Trophoblast cell (in vitro differentiated cells and primary cell): ENCODE data around the gene OR2T27.

Source experiments
- DNase-seq, 2 donors: peaks; one replicate each; pipeline ENCODE4 v3.0.0-alpha.2; 2016
- H2AFZ ChIP-seq: 2 replicates; pipeline ENCODE4 v1.6.1; 2013; ENCODE audit warnings: low read length, moderate library complexity, mild to moderate bottlenecking; ENCODE audit not compliant: insufficient read depth, poor library complexity
- H2AK5ac ChIP-seq: 2 replicates; pipeline ENCODE4 v1.6.1; 2013; ENCODE audit warnings: mild to moderate bottlenecking, low read length
- H2BK120ac ChIP-seq: 2 replicates; pipeline ENCODE4 v1.6.1; 2013; ENCODE audit warnings: low read length, mild to moderate bottlenecking, moderate library complexity; ENCODE audit not compliant: insufficient read depth, poor library complexity
- H2BK12ac ChIP-seq: 2 replicates; pipeline ENCODE4 v1.6.1; 2013; ENCODE audit warnings: mild to moderate bottlenecking, low read length, moderate library complexity
- H2BK5ac ChIP-seq: 2 replicates; pipeline ENCODE4 v1.6.1; 2013; ENCODE audit warnings: low read length, low read depth, moderate library complexity, mild to moderate bottlenecking; ENCODE audit not compliant: poor library complexity
- H3K14ac ChIP-seq: 2 replicates; pipeline ENCODE4 v1.6.1; 2013; ENCODE audit warnings: mild to moderate bottlenecking, low read length
- H3K18ac ChIP-seq: 2 replicates; pipeline ENCODE4 v1.6.1; 2013; ENCODE audit warnings: mild to moderate bottlenecking, low read length
- H3K23ac ChIP-seq: 2 replicates; pipeline ENCODE4 v1.6.1; 2013; ENCODE audit warnings: low read length
- H3K27ac ChIP-seq: 2 replicates; pipeline ENCODE4 v1.5.1; 2013; ENCODE audit warnings: low read depth, mild to moderate bottlenecking, inconsistent platforms, low read length, moderate library complexity
- H3K27me3 ChIP-seq: 2 replicates; pipeline ENCODE4 v1.6.1; 2013; ENCODE audit warnings: inconsistent platforms, mild to moderate bottlenecking, low read length, moderate library complexity; ENCODE audit not compliant: insufficient read depth
- H3K36me3 ChIP-seq, 2 experiments: 1 replicate in 1 of 2; 2 replicates in 1 of 2; pipeline ENCODE4 v1.6.1; 2013; ENCODE audit warnings: low read length in 2 of 2, mild to moderate bottlenecking in 2 of 2, moderate library complexity in 1 of 2; ENCODE audit not compliant: insufficient read depth in 2 of 2, control insufficient read depth in 1 of 2
- H3K4ac ChIP-seq: 2 replicates; pipeline ENCODE4 v1.6.1; 2013; ENCODE audit warnings: low read depth, mild to moderate bottlenecking, low read length, moderate library complexity
- H3K4me1 ChIP-seq, 2 experiments: 1 replicate in 1 of 2; 2 replicates in 1 of 2; pipeline ENCODE4 v1.6.1; 2013; ENCODE audit warnings: low read length in 2 of 2, mild to moderate bottlenecking in 2 of 2, moderate library complexity in 1 of 2; ENCODE audit not compliant: insufficient read depth in 2 of 2, control insufficient read depth in 1 of 2
- H3K4me2 ChIP-seq: 2 replicates; pipeline ENCODE4 v1.6.1; 2013; ENCODE audit warnings: inconsistent platforms, mild to moderate bottlenecking, low read length, moderate library complexity
- H3K4me3 ChIP-seq: 2 replicates; pipeline ENCODE4 v1.5.1; 2013; ENCODE audit warnings: mild to moderate bottlenecking, low read depth, low read length, inconsistent platforms
- H3K79me1 ChIP-seq: one replicate; pipeline ENCODE4 v1.6.1; 2013; ENCODE audit warnings: low read length
- H3K79me2 ChIP-seq: 2 replicates; pipeline ENCODE4 v1.6.1; 2013; ENCODE audit warnings: low read length, mild to moderate bottlenecking; ENCODE audit not compliant: control insufficient read depth, insufficient read depth, poor library complexity
- H3K9ac ChIP-seq: 2 replicates; pipeline ENCODE4 v1.6.1; 2013; ENCODE audit warnings: mild to moderate bottlenecking, low read length
- H3K9me3 ChIP-seq: 2 replicates; pipeline ENCODE4 v1.6.1; 2013; ENCODE audit warnings: low read depth, mild to moderate bottlenecking, control low read depth, inconsistent platforms, low read length; ENCODE audit not compliant: insufficient read depth
- H4K12ac ChIP-seq: 2 replicates; pipeline ENCODE4 v1.6.1; 2013; ENCODE audit warnings: low read depth, mild to moderate bottlenecking, low read length, moderate library complexity
- H4K8ac ChIP-seq: 2 replicates; pipeline ENCODE4 v1.6.1; 2013; ENCODE audit warnings: low read depth, mild to moderate bottlenecking, low read length, moderate library complexity
- H4K91ac ChIP-seq: one replicate; pipeline ENCODE4 v1.6.1; 2013; ENCODE audit warnings: low read depth, mild to moderate bottlenecking, low read length, moderate library complexity
- WGBS: extraction: QIAGEN DNeasy Blood & Tissue Kit; methylation state at CpG from one replicate; pipeline ENCODE4 v1.1.7; 2013; ENCODE audit warnings: missing lambda C conversion rate; ENCODE audit not compliant: insufficient read length, insufficient coverage; ENCODE audit errors: extremely low coverage; 5-methylcytosine and 5-hydroxymethylcytosine counted together

OR2T27 gene

DNA sequence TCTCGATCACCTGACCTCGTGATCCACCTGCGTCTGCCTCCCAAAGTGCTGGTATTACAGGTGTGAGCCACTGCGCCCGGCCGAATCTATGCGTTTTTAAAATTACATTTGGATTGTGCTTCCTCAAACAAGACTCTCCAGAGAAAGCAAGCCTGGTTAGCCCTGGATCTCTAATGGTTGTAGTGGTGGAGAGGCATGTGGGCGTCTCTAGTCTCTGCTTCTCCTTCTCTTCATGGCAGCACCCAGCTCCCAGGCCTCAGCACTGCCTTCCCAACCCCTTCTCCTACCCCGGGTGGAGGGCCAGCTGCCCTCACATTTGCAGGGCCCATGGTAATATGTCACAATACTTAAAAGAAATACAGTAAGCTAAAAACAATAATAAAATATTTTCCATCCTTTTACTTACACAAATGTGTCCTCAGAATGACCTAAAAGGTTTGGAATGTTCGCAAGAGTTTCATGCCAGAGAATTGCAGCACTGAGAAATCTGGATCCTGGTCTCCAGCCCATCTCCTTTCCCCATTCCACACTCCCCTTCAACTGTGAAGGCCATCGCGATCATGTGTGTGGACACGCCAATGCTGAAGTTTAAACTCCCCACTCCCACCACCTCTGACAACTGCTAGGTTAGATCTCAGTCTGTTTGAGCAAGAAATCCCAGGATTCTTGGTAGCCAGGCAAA is 40.3 kb upstream of the OR2T27 start:
- no CpG with 5 or more reads among the region's 13 CpGs for WGBS
- peak; percentile 21 to 73 for DNase-seq

GRCh38 chr1:248691567-248692155 is 36.3 kb upstream of the OR2T27 start:
- Histone ChIP-seq H3K27ac (no peak overlapping the region), H3K14ac (no peak overlapping the region), H3K4me1 (no peaks in the 10 kb centered on the region), H2BK12ac (no peak overlapping the region), H3K9ac (no peak overlapping the region), H3K4ac (no peak overlapping the region), H2BK120ac (no peak overlapping the region), H2BK5ac (no peak overlapping the region), H3K4me2 (no peak overlapping the region), H3K36me3 (no peaks in the 10 kb centered on the region), H3K79me2 (no peaks in the 10 kb centered on the region), H2AFZ (no peak overlapping the region), H4K8ac (no peak overlapping the region), H2AK5ac (no peak overlapping the region), H3K79me1 (no peaks in the 10 kb centered on the region), H3K23ac (no peak overlapping the region), H4K12ac (no peak overlapping the region), H3K4me3 (no peak overlapping the region), H3K9me3 (peaks cover 29% of the 10 kb centered on the region), H3K18ac (no peak overlapping the region), H3K27me3 (no peaks in the 10 kb centered on the region), H4K91ac (no peak overlapping the region)
- WGBS: no CpG with 5 or more reads among the region's 51 CpGs
- no peak for DNase-seq

More for the DNA sequence above, 40.3 kb upstream of the OR2T27 start:
- H2BK120ac ChIP-seq: no peak overlapping the region
- H2AK5ac ChIP-seq: no peak overlapping the region
- H3K79me1 ChIP-seq: no peaks in the 10 kb centered on the region
- H3K27ac ChIP-seq: no peak overlapping the region
- H3K9ac ChIP-seq: no peak overlapping the region
- no peak overlapping the region for H2AFZ ChIP-seq
- H3K9me3 ChIP-seq: peaks cover 31% of the 10 kb centered on the region
- no peaks in the 10 kb centered on the region for H3K79me2 ChIP-seq
- no peaks in the 10 kb centered on the region for H3K36me3 ChIP-seq
- no peak overlapping the region for H3K4me2 ChIP-seq
- H3K4me1 ChIP-seq: no peaks in the 10 kb centered on the region
- no peak overlapping the region for H4K8ac ChIP-seq
- no peak overlapping the region for H3K4ac ChIP-seq
- no peak overlapping the region for H2BK5ac ChIP-seq
- peak overlapping the region; percentile 28 for H3K4me3 ChIP-seq
- H3K27me3 ChIP-seq: no peaks in the 10 kb centered on the region
- H3K18ac ChIP-seq: no peak overlapping the region
- no peak overlapping the region for H4K91ac ChIP-seq
- no peak overlapping the region for H4K12ac ChIP-seq
- H3K14ac ChIP-seq: no peak overlapping the region
- H2BK12ac ChIP-seq: no peak overlapping the region
- no peak overlapping the region for H3K23ac ChIP-seq

GRCh38 chr1:248688527-248689298 is 33.4 kb upstream of the OR2T27 start:
- WGBS: no CpG with 5 or more reads among the region's 4 CpGs
- no peak overlapping the region for H3K18ac ChIP-seq

GRCh38 chr1:248686815-248687214 is 31.5 kb upstream of the OR2T27 start:
- no peak overlapping the region for H3K4ac ChIP-seq
- WGBS: no CpG with 5 or more reads among the region's 3 CpGs

More at GRCh38 chr1:248688527-248689298, 33.4 kb upstream of the OR2T27 start:
- no peak overlapping the region for H3K4me3 ChIP-seq
- no peak overlapping the region for H4K91ac ChIP-seq
- H3K36me3 ChIP-seq: no peaks in the 10 kb centered on the region
- DNase-seq: no peak
- H2AFZ ChIP-seq: no peak overlapping the region
- H2AK5ac ChIP-seq: no peak overlapping the region
- H3K79me2 ChIP-seq: no peaks in the 10 kb centered on the region
- no peak overlapping the region for H3K14ac ChIP-seq
- H2BK120ac ChIP-seq: no peak overlapping the region
- H2BK12ac ChIP-seq: no peak overlapping the region
- H3K27ac ChIP-seq: no peak overlapping the region
- H3K9me3 ChIP-seq: peaks cover 19% of the 10 kb centered on the region
- H4K12ac ChIP-seq: no peak overlapping the region
- no peak overlapping the region for H3K9ac ChIP-seq
- H3K4me1 ChIP-seq: no peaks in the 10 kb centered on the region
- H3K27me3 ChIP-seq: no peaks in the 10 kb centered on the region
- H2BK5ac ChIP-seq: no peak overlapping the region
- no peak overlapping the region for H4K8ac ChIP-seq
- no peak overlapping the region for H3K4me2 ChIP-seq
- no peaks in the 10 kb centered on the region for H3K79me1 ChIP-seq
- no peak overlapping the region for H3K23ac ChIP-seq
- no peak overlapping the region for H3K4ac ChIP-seq

More at GRCh38 chr1:248686815-248687214, 31.5 kb upstream of the OR2T27 start:
- no peaks in the 10 kb centered on the region for H3K27me3 ChIP-seq
- H3K4me3 ChIP-seq: no peak overlapping the region
- H4K8ac ChIP-seq: no peak overlapping the region
- no peak overlapping the region for H2AFZ ChIP-seq
- no peaks in the 10 kb centered on the region for H3K79me1 ChIP-seq
- H3K9ac ChIP-seq: no peak overlapping the region
- DNase-seq: peak; percentile 14 to 58
- no peak overlapping the region for H2BK120ac ChIP-seq
- peaks cover 12% of the 10 kb centered on the region for H3K9me3 ChIP-seq
- no peak overlapping the region for H3K4me2 ChIP-seq
- no peaks in the 10 kb centered on the region for H3K4me1 ChIP-seq
- H3K14ac ChIP-seq: no peak overlapping the region
- no peak overlapping the region for H3K18ac ChIP-seq
- no peak overlapping the region for H2BK5ac ChIP-seq
- no peak overlapping the region for H3K23ac ChIP-seq
- no peak overlapping the region for H2BK12ac ChIP-seq
- no peak overlapping the region for H4K12ac ChIP-seq
- no peak overlapping the region for H3K27ac ChIP-seq
- H3K79me2 ChIP-seq: no peaks in the 10 kb centered on the region
- no peak overlapping the region for H4K91ac ChIP-seq
- no peaks in the 10 kb centered on the region for H3K36me3 ChIP-seq
- no peak overlapping the region for H2AK5ac ChIP-seq
